Activated T-cell treated with anti-CD3 and anti-CD28 coated beads, Interleukin-2, amount 50 U/mL, for 24 hours (primary cell): ENCODE data around the gene STH.
"Not testable (repeated sequence)": the region's sequence is repeated elsewhere in the genome, so short reads cannot be mapped to it uniquely, and the experiment has no call there.

Source experiments
- DNase-seq: peaks from one replicate; pipeline ENCODE4 v3.0.0-alpha.2; 2020
- H3K27ac Mint-ChIP-seq: 2 replicates; pipeline ENCODE4 v1.8.0; 2020; ENCODE audit warnings: mild to moderate bottlenecking, mixed read lengths
- H3K27me3 Mint-ChIP-seq: 2 replicates; pipeline ENCODE4 v1.8.0; 2020; ENCODE audit warnings: mixed read lengths
- H3K36me3 Mint-ChIP-seq: 2 replicates; pipeline ENCODE4 v1.8.0; 2020; ENCODE audit warnings: low read depth, mixed read lengths
- H3K4me1 Mint-ChIP-seq: 2 replicates; pipeline ENCODE4 v1.8.0; 2020; ENCODE audit warnings: low read depth, mixed read lengths
- H3K4me3 Mint-ChIP-seq: 2 replicates; pipeline ENCODE4 v1.8.0; 2020; ENCODE audit warnings: mild to moderate bottlenecking, moderate library complexity, mixed read lengths
- H3K9me3 Mint-ChIP-seq: 2 replicates; pipeline ENCODE4 v1.8.0; 2020; ENCODE audit warnings: mixed read lengths

Gene STH

GRCh38 chr17:46013127-46013501, 14.1 kb downstream of the STH start:
- H3K9me3 Mint-ChIP-seq: no peaks in the 10 kb centered on the region
- H3K27ac Mint-ChIP-seq: no peak overlapping the region
- no peaks in the 10 kb centered on the region for H3K36me3 Mint-ChIP-seq
- DNase-seq: no peak
- H3K4me1 Mint-ChIP-seq: no peaks in the 10 kb centered on the region
- H3K4me3 Mint-ChIP-seq: no peak overlapping the region
- H3K27me3 Mint-ChIP-seq: no peaks in the 10 kb centered on the region

DNA sequence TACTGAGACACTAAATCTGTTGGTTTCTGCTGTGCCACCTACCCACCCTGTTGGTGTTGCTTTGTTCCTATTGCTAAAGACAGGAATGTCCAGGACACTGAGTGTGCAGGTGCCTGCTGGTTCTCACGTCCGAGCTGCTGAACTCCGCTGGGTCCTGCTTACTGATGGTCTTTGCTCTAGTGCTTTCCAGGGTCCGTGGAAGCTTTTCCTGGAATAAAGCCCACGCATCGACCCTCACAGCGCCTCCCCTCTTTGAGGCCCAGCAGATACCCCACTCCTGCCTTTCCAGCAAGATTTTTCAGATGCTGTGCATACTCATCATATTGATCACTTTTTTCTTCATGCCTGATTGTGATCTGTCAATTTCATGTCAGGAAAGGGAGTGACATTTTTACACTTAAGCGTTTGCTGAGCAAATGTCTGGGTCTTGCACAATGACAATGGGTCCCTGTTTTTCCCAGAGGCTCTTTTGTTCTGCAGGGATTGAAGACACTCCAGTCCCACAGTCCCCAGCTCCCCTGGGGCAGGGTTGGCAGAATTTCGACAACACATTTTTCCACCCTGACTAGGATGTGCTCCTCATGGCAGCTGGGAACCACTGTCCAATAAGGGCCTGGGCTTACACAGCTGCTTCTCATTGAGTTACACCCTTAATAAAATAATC, 14.6 kb downstream of the STH start:
- H3K27ac Mint-ChIP-seq: peak overlapping the region; percentile 8
- no peaks in the 10 kb centered on the region for H3K36me3 Mint-ChIP-seq
- no peaks in the 10 kb centered on the region for H3K27me3 Mint-ChIP-seq
- peaks cover 4% of the 10 kb centered on the region for H3K4me1 Mint-ChIP-seq
- DNase-seq: no peak
- no peaks in the 10 kb centered on the region for H3K9me3 Mint-ChIP-seq
- no peak overlapping the region for H3K4me3 Mint-ChIP-seq

DNA sequence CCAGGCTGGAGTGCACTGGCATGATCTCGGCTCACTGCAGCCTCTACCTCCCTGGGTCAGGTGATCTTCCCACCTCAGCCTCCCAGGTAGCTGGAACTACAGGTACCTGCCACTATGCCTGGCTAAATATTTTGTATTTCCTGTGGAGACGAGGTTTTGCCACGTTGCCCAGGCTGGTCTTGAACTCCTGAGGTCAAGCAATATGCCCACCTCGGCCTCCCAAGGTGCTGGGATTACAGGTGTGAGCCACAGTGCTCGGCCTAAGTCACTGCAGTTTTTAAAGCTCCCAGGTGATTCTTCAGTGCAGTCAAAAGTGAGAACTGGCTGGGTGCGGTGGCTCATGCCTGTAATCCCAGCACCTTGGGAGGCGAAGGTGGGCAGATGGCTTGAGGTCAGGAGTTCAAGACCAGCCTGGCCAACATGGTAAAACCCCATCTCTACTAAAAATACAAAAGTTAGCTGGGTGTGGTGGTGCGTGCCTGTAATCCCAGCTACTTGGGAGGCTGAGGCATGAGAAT, 20.4 kb downstream of the STH start:
- H3K9me3 Mint-ChIP-seq, DNase-seq, H3K4me3 Mint-ChIP-seq, H3K27me3 Mint-ChIP-seq: not testable (repeated sequence)
- H3K36me3 Mint-ChIP-seq: peaks cover 12% of the 10 kb centered on the region
- peaks cover 18% of the 10 kb centered on the region for H3K4me1 Mint-ChIP-seq
- H3K27ac Mint-ChIP-seq: peak overlapping the region; percentile 87

DNA sequence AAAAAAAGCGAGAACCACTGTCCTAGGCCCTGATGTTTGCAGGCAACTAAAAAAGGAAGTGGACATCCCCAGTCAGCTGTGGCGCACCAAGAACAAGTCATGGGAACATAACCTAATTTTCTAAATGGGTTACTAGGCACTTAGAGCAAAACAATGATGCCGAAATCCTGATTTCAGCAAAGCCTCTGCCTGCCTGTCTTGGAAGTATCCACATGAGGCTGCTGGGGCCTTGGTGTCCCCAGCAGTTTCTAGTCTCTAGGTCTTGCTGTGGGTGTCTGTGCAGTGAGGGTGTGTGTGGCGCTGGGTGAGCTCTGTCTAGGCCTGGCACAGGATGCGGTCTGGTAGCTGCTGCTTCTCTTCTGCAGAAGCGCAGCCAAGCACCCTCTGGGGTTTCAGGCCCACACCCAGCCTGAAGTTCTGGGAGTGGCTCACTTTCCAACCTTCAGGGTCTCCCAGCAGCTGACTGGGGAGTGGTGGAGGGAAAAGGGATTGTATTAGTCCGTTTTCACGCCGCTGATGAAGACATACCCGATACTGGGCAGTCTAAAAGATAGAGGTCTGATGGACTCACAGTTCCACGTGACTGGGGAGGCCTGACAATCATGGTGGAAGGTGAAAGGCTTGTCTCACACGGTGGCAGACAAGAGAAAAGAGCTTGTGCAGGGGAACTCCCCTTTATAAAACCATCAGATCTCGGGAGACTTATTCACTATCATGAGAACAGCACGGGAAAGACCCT, 21.1 kb downstream of the STH start:
- Mint-ChIP-seq H3K27me3 (no peaks in the 10 kb centered on the region), H3K27ac (peak overlapping the region; percentile 87), H3K4me1 (peaks cover 18% of the 10 kb centered on the region), H3K9me3 (no peaks in the 10 kb centered on the region), H3K36me3 (peaks cover 12% of the 10 kb centered on the region), H3K4me3 (peak overlapping the region; percentile 28)
- peak; percentile 63 for DNase-seq

DNA sequence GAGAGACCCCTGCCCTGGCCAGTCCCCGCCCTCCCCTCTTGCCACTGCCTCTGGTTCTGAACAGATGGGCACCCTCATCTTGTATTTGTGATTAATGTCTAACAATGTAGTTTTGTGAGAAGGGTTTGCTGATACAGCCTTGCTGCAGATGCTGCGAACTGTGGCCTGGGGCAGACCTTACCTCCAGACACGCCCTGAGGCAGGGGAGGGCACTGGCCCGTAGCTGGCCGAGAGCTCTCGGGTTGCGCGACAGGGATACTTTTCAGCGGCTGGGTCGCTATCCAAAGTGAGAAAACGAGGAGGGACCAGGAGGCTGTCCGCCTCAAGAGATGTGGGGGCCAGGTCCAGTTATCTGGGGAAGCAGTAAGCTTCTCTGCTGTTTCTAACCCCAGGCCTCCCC, 21.9 kb downstream of the STH start:
- Mint-ChIP-seq H3K9me3 (no peaks in the 10 kb centered on the region), H3K27ac (peak overlapping the region; percentile 87), H3K36me3 (peaks cover 20% of the 10 kb centered on the region), H3K4me3 (no peak overlapping the region), H3K4me1 (peaks cover 18% of the 10 kb centered on the region), H3K27me3 (no peaks in the 10 kb centered on the region)
- DNase-seq: no peak

DNA sequence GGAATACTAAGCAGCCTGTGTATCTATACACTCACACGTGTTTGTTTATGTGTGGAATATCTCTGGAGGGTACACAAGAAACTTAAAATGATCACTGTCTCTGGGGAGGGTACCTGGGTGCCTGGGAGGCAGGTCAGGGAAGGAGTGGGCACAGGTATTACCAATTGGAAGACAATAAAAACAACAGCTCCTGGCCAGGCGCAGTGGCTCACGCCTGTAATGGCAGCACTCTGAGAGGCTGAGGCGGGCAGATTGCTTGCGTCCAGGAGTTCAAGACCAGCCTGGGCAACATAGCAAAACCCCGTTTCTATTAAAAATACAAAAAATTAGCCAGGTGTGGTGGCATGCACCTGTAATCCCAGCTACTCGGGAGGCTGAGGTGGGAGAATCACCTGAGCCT, 24.3 kb downstream of the STH start:
- Mint-ChIP-seq H3K4me1 (peaks cover 18% of the 10 kb centered on the region), H3K36me3 (peaks cover 40% of the 10 kb centered on the region)
- not testable (repeated sequence) for H3K9me3 Mint-ChIP-seq, H3K4me3 Mint-ChIP-seq, DNase-seq, H3K27me3 Mint-ChIP-seq, H3K27ac Mint-ChIP-seq

- no peak for DNase-seq
- Mint-ChIP-seq H3K27me3 (no peaks in the 10 kb centered on the region), H3K36me3 (peaks cover 45% of the 10 kb centered on the region), H3K9me3 (no peaks in the 10 kb centered on the region), H3K4me1 (peaks cover 14% of the 10 kb centered on the region), H3K4me3 (no peak overlapping the region), H3K27ac (peak overlapping the region; percentile 47)
These were observed 24.8 kb downstream of the STH start for GRCh38 chr17:46023783-46024388.

DNA sequence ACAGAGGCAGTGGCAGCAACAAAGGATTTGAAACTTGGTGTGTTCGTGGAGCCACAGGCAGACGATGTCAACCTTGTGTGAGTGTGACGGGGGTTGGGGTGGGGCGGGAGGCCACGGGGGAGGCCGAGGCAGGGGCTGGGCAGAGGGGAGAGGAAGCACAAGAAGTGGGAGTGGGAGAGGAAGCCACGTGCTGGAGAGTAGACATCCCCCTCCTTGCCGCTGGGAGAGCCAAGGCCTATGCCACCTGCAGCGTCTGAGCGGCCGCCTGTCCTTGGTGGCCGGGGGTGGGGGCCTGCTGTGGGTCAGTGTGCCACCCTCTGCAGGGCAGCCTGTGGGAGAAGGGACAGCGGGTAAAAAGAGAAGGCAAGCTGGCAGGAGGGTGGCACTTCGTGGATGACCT, 25.5 kb downstream of the STH start:
- no peak overlapping the region for H3K4me3 Mint-ChIP-seq
- no peak overlapping the region for H3K27ac Mint-ChIP-seq
- H3K9me3 Mint-ChIP-seq: no peaks in the 10 kb centered on the region
- no peak for DNase-seq
- H3K36me3 Mint-ChIP-seq: peaks cover 52% of the 10 kb centered on the region
- no peaks in the 10 kb centered on the region for H3K27me3 Mint-ChIP-seq
- peaks cover 19% of the 10 kb centered on the region for H3K4me1 Mint-ChIP-seq

- Mint-ChIP-seq H3K4me1 (peaks cover 17% of the 10 kb centered on the region), H3K9me3 (no peaks in the 10 kb centered on the region), H3K27me3 (no peaks in the 10 kb centered on the region), H3K4me3 (no peak overlapping the region), H3K27ac (peak overlapping the region; percentile 70), H3K36me3 (peaks cover 55% of the 10 kb centered on the region)
- DNase-seq: no peak
These were observed 26.0 kb downstream of the STH start for GRCh38 chr17:46025060-46025459.

GRCh38 chr17:46025510-46026165, 26.6 kb downstream of the STH start:
- H3K27ac Mint-ChIP-seq: peak overlapping the region; percentile 70
- H3K9me3 Mint-ChIP-seq: no peaks in the 10 kb centered on the region
- DNase-seq: no peak
- peaks cover 61% of the 10 kb centered on the region for H3K36me3 Mint-ChIP-seq
- peaks cover 12% of the 10 kb centered on the region for H3K4me1 Mint-ChIP-seq
- no peaks in the 10 kb centered on the region for H3K27me3 Mint-ChIP-seq
- no peak overlapping the region for H3K4me3 Mint-ChIP-seq

DNA sequence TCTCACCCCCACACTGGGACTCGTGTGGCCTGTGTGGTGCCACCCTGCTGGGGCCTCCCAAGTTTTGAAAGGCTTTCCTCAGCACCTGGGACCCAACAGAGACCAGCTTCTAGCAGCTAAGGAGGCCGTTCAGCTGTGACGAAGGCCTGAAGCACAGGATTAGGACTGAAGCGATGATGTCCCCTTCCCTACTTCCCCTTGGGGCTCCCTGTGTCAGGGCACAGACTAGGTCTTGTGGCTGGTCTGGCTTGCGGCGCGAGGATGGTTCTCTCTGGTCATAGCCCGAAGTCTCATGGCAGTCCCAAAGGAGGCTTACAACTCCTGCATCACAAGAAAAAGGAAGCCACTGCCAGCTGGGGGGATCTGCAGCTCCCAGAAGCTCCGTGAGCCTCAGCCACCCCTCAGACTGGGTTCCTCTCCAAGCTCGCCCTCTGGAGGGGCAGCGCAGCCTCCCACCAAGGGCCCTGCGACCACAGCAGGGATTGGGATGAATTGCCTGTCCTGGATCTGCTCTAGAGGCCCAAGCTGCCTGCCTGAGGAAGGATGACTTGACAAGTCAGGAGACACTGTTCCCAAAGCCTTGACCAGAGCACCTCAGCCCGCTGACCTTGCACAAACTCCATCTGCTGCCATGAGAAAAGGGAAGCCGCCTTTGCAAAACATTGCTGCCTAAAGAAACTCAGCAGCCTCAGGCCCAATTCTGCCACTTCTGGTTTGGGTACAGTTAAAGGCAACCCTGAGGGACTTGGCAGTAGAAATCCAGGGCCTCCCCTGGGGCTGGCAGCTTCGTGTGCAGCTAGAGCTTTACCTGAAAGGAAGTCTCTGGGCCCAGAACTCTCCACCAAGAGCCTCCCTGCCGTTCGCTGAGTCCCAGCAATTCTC, 27.4 kb downstream of the STH start:
- peak overlapping the region; percentile 70 for H3K27ac Mint-ChIP-seq

GRCh38 chr17:46027048-46027975, 28.3 kb downstream of the STH start:
- H3K27me3 Mint-ChIP-seq: no peaks in the 10 kb centered on the region
- peaks cover 77% of the 10 kb centered on the region for H3K36me3 Mint-ChIP-seq
- H3K4me3 Mint-ChIP-seq: no peak overlapping the region
- DNase-seq: no peak
- peaks cover 7% of the 10 kb centered on the region for H3K4me1 Mint-ChIP-seq
- H3K27ac Mint-ChIP-seq: peak overlapping the region; percentile 70
- H3K9me3 Mint-ChIP-seq: no peaks in the 10 kb centered on the region

More for the DNA sequence above, 27.4 kb downstream of the STH start:
- Mint-ChIP-seq H3K27me3 (no peaks in the 10 kb centered on the region), H3K36me3 (peaks cover 69% of the 10 kb centered on the region), H3K4me1 (peaks cover 7% of the 10 kb centered on the region), H3K9me3 (no peaks in the 10 kb centered on the region), H3K4me3 (no peak overlapping the region)
- no peak for DNase-seq

GRCh38 chr17:46027976-46028325, 28.9 kb downstream of the STH start:
- Mint-ChIP-seq H3K9me3 (no peaks in the 10 kb centered on the region), H3K4me3 (no peak overlapping the region), H3K27ac (peak overlapping the region; percentile 70), H3K36me3 (peaks cover 80% of the 10 kb centered on the region), H3K4me1 (peaks cover 7% of the 10 kb centered on the region), H3K27me3 (no peaks in the 10 kb centered on the region)
- no peak for DNase-seq
